ENCODE measurements around the gene FKBP6. TPM values are rescaled to one million over a fixed set of nuclear protein-coding genes. Genes with fewer than 3 reads are reported as not detected.

Gene FKBP6
- total and polyA plus RNA-seq, 9 of the 15 experiments (the other 6 are each of a cell fraction or from before 2014, with no cell fraction given): not detected

GRCh38 chr7:73313521-73313906 lies 14.4 kb upstream of the FKBP6 start:
- Histone ChIP-seq H3K79me2 (ENCODE audit: control insufficient read depth, insufficient read depth, low read length) (peaks cover 4% of the 10 kb centered on the region), H2AFZ (ENCODE audit: low read depth, low read length) (no peak overlapping the region), H3K27ac (ENCODE audit: extremely low read depth, low read depth, low read length) (no peak overlapping the region), H3K9me1 (ENCODE audit: control insufficient read depth, insufficient read depth, low read length) (no peaks in the 10 kb centered on the region), H4K20me1 (replicated peaks; ENCODE audit: control insufficient read depth, insufficient read depth, low read length) (no peaks in the 10 kb centered on the region), H3K4me3 (no peak overlapping the region), H3K9ac (ENCODE audit: insufficient read depth in 1 of 2, low read depth in 2 of 2, low read length in 2 of 2) (no peak overlapping the region), H3K4me1 (replicated peaks in 1 of 2; ENCODE audit: control insufficient read depth in 2 of 2, insufficient read depth in 2 of 2, low read length in 2 of 2) (peaks cover 4 to 12% of the 10 kb centered on the region in 2 experiments; a peak in 4 of 5 replicates), H3K4me2 (ENCODE audit: insufficient read depth, low read length) (no peak overlapping the region), H3K27me3 (ENCODE audit: control insufficient read depth in 2 of 2, insufficient read depth in 2 of 2, low read length in 2 of 2) (peaks cover 0 to 19% of the 10 kb centered on the region in 2 experiments; a peak in 2 of 5 replicates), H3K9me3 (replicated peaks; ENCODE audit: control insufficient read depth, insufficient read depth, low read depth, low read length) (no peaks in the 10 kb centered on the region), H3K36me3 (ENCODE audit: control insufficient read depth, insufficient read depth, low read length) (no peaks in the 10 kb centered on the region)
- WGBS (ENCODE audit: insufficient coverage, low coverage, missing lambda C conversion rate): 29% methylated on average over 4 of the region's 4 CpGs
- in situ Hi-C loops (cut with MboI): no loop called here
- ATAC-seq: no peak
- no TSS peak for BruUV-seq (replicated peaks)
- ChIA-PET POLR2A (interaction anchor here (0.6 kb wide), 1 partner anchor 22 kb away, joined by 3 read pairs; no protein-coding TSS in a partner anchor), CTCF (ENCODE audit: low intra/inter-chr PET ratio) (no interaction called here)
- intact Hi-C loops (cut with micrococcal nuclease): no loop called here
- DNase-seq (ENCODE audit: extremely low read depth in 1 of 4, low spot score in 3 of 4): no peak
- FAIRE-seq: no peak
- TF ChIP-seq ZNF24 (IDR thresholded peaks at IDR 0.05): peak; percentile 97
- no peak for TF ChIP-seq ZBTB1 (CRISPR knock-in tag; IDR thresholded peaks at IDR 0.05; ENCODE audit: borderline replicate concordance, low read depth)

GRCh38 chr7:73314271-73314670 lies 13.7 kb upstream of the FKBP6 start:
- Histone ChIP-seq H3K9me3 (replicated peaks; ENCODE audit: control insufficient read depth, insufficient read depth, low read depth, low read length) (no peaks in the 10 kb centered on the region), H3K4me2 (ENCODE audit: insufficient read depth, low read length) (no peak overlapping the region), H3K36me3 (ENCODE audit: control insufficient read depth, insufficient read depth, low read length) (no peaks in the 10 kb centered on the region), H3K79me2 (ENCODE audit: control insufficient read depth, insufficient read depth, low read length) (no peaks in the 10 kb centered on the region), H2AFZ (ENCODE audit: low read depth, low read length) (no peak overlapping the region), H3K4me3 (no peak overlapping the region), H3K9me1 (ENCODE audit: control insufficient read depth, insufficient read depth, low read length) (no peaks in the 10 kb centered on the region), H4K20me1 (replicated peaks; ENCODE audit: control insufficient read depth, insufficient read depth, low read length) (no peaks in the 10 kb centered on the region), H3K27ac (ENCODE audit: extremely low read depth, low read depth, low read length) (no peak overlapping the region), H3K9ac (ENCODE audit: insufficient read depth in 1 of 2, low read depth in 2 of 2, low read length in 2 of 2) (no peak overlapping the region), H3K4me1 (replicated peaks in 1 of 2; ENCODE audit: control insufficient read depth in 2 of 2, insufficient read depth in 2 of 2, low read length in 2 of 2) (peaks cover 2 to 10% of the 10 kb centered on the region in 2 experiments; a peak in 4 of 5 replicates), H3K27me3 (ENCODE audit: control insufficient read depth in 2 of 2, insufficient read depth in 2 of 2, low read length in 2 of 2) (peaks cover 0 to 22% of the 10 kb centered on the region in 2 experiments; a peak in 2 of 5 replicates)
- intact Hi-C loops (cut with micrococcal nuclease): no loop called here
- WGBS (ENCODE audit: insufficient coverage, low coverage, missing lambda C conversion rate): 34% methylated on average over 5 of the region's 5 CpGs
- FAIRE-seq (no peak), ATAC-seq (no peak), DNase-seq (ENCODE audit: extremely low read depth in 1 of 4, low spot score in 3 of 4) (no peak)
- POLR2A ChIA-PET: interaction anchor here (0.6 kb wide), 1 partner anchor 12 kb away, joined by 3 read pairs; no protein-coding TSS in a partner anchor
- CTCF ChIA-PET (ENCODE audit: low intra/inter-chr PET ratio): no interaction called here
- BruUV-seq (replicated peaks): no TSS peak
- in situ Hi-C loops (cut with MboI): no loop called here
- TF ChIP-seq HINFP (tag; conservative IDR thresholded peaks at IDR 0.05; ENCODE audit: low read depth) (no peak), RBM39 (optimal IDR thresholded peaks at IDR 0.05; ENCODE audit: low read depth, low read length) (no peak), DIDO1 (tag; IDR thresholded peaks at IDR 0.05; ENCODE audit: low read depth) (no peak), ZNF707 (CRISPR knock-in tag; conservative IDR thresholded peaks at IDR 0.05) (no peak), DNMT1 (IDR thresholded peaks at IDR 0.05) (no peak), CREB3L1 (IDR thresholded peaks at IDR 0.05; ENCODE audit: borderline replicate concordance, low read depth) (no peak), ZNF589 (CRISPR knock-in tag; IDR thresholded peaks at IDR 0.05; ENCODE audit: low read depth) (no peak)
